B cell (primary cell): ENCODE measurements around the gene WTIP. TPM values are rescaled to one million over a fixed set of nuclear protein-coding genes. Genes with fewer than 3 reads are reported as not detected.

Experiments
- ATAC-seq: fragments of 200-7000 bp; cut with Tn5 transposase; one replicate; pipeline ENCODE4 v1.10.0; 2021; ENCODE audit warnings: low read depth, mild to moderate bottlenecking, moderate number of reproducible peaks, moderate library complexity
- CTCF ChIA-PET: fragments of 350-600 bp; sonication (Branson Sonifier 250); formaldehyde crosslinking; loops from one replicate; lab custom pipeline; 2021; ENCODE audit warnings: antibody characterized with exemption, inconsistent platforms; lab: Charles Lee
- POLR2A ChIA-PET: fragments of 350-600 bp; sonication (Branson Sonifier 250); formaldehyde crosslinking; loops from one replicate; lab custom pipeline; 2021; ENCODE audit warnings: antibody characterized with exemption; lab: Charles Lee
- DNase-seq: peaks from one replicate; pipeline ENCODE4 v3.0.0; 2013
- H2AFZ ChIP-seq: 2 replicates; pipeline ENCODE4 v1.6.1; 2012; ENCODE audit warnings: mild to moderate bottlenecking, low read depth, low read length; ENCODE audit not compliant: insufficient read depth, poor library complexity, severe bottlenecking
- H3K27ac ChIP-seq, 2 donors: 1 replicate in 1 of 2; 2 replicates in 1 of 2; pipeline ENCODE4 v1.5.1; 2012 to 2013; ENCODE audit warnings: low read length in 2 of 2, mild to moderate bottlenecking in 2 of 2, moderate library complexity in 1 of 2
- H3K27me3 ChIP-seq, 4 experiments: fragments of 200-600 bp in 1 of 4; sonication (generic) in 1 of 4; replicated peaks in 1 of 4; 1 replicate in 2 of 4; 2 replicates in 2 of 4; pipeline versions ENCODE4 v1.6.1 to v1.7.0; 2013 to 2016; ENCODE audit warnings: low read length in 3 of 4, mild to moderate bottlenecking in 2 of 4, mixed read lengths in 1 of 4, moderate library complexity in 1 of 4; ENCODE audit not compliant: insufficient read depth in 4 of 4, control insufficient read depth in 3 of 4; ENCODE audit errors: control extremely low read depth in 1 of 4
- H3K36me3 ChIP-seq, 2 experiments: replicated peaks in 1 of 2; 1 replicate in 1 of 2; 2 replicates in 1 of 2; pipeline versions ENCODE4 v1.6.1 to v1.7.1; 2013; ENCODE audit warnings: low read length in 1 of 2; ENCODE audit not compliant: insufficient read depth in 2 of 2, control insufficient read depth in 1 of 2; ENCODE audit errors: control extremely low read depth in 1 of 2, extremely low read depth in 1 of 2
- H3K4me1 ChIP-seq, 2 donors: fragments of 200-600 bp in 1 of 2; sonication (generic) in 1 of 2; 1 replicate in 1 of 2; 2 replicates in 1 of 2; pipeline versions ENCODE4 v1.5.1 to v1.6.1; 2013 to 2017; ENCODE audit warnings: low read length in 2 of 2; ENCODE audit not compliant: control insufficient read depth in 2 of 2, insufficient read depth in 2 of 2
- H3K4me2 ChIP-seq: replicated peaks from 2 replicates; pipeline ENCODE3; 2012; ENCODE audit warnings: mild to moderate bottlenecking, low read depth, low read length; ENCODE audit not compliant: poor library complexity, severe bottlenecking
- H3K4me3 ChIP-seq, 5 experiments: fragments of 200-600 bp in 1 of 5; sonication (generic) in 1 of 5; 1 replicate in 3 of 5; 2 replicates in 2 of 5; pipeline versions ENCODE4 v1.5.1 to v1.7.0; 2011 to 2016; ENCODE audit warnings: low read length in 4 of 5, mild to moderate bottlenecking in 4 of 5, low read depth in 2 of 5, control low read depth in 1 of 5, moderate library complexity in 1 of 5; ENCODE audit not compliant: insufficient read depth in 1 of 5; ENCODE audit errors: control extremely low read depth in 1 of 5, extremely low read depth in 1 of 5
- H3K79me2 ChIP-seq: fragments of 200-600 bp; sonication (generic); one replicate; pipeline ENCODE4 v1.6.0; 2016; ENCODE audit warnings: low read length; ENCODE audit not compliant: control insufficient read depth, insufficient read depth
- H3K9ac ChIP-seq: fragments of 200-600 bp; sonication (generic); 2 replicates; pipeline ENCODE4 v1.6.1; 2017; ENCODE audit warnings: mild to moderate bottlenecking, low read length, moderate library complexity
- H3K9me3 ChIP-seq, 3 donors: one replicate each; pipeline versions ENCODE4 v1.6.1 to v1.7.1; 2013; ENCODE audit warnings: low read length in 2 of 3; ENCODE audit not compliant: control insufficient read depth in 2 of 3, insufficient read depth in 1 of 3; ENCODE audit errors: control extremely low read depth in 1 of 3
- H4K20me1 ChIP-seq: 2 replicates; pipeline ENCODE4 v1.6.0; 2012; ENCODE audit warnings: mild to moderate bottlenecking, low read length; ENCODE audit not compliant: insufficient read depth, control insufficient read depth, poor library complexity, severe bottlenecking
- H3K27ac Mint-ChIP-seq: one replicate; pipeline ENCODE4 v1.8.0; 2021; ENCODE audit warnings: mixed read lengths
- H3K27me3 Mint-ChIP-seq: one replicate; pipeline ENCODE4 v1.8.0; 2021; ENCODE audit warnings: mixed read lengths
- H3K4me1 Mint-ChIP-seq: one replicate; pipeline ENCODE4 v1.8.0; 2021; ENCODE audit warnings: mixed read lengths
- H3K4me3 Mint-ChIP-seq: one replicate; pipeline ENCODE4 v1.8.0; 2021; ENCODE audit warnings: mixed read lengths
- H3K9me3 Mint-ChIP-seq: one replicate; pipeline ENCODE4 v1.8.0; 2022; ENCODE audit warnings: mixed read lengths; ENCODE audit not compliant: insufficient read depth
- CTCF ChIP-seq: fragments of 200-600 bp; IDR thresholded peaks from one replicate; pipeline ENCODE4 v1.8.0; 2022; ENCODE audit warnings: antibody characterized with exemption, mild to moderate bottlenecking
- EZH2 ChIP-seq: IDR thresholded peaks from 2 replicates; pipeline ENCODE4 v1.6.1; 2012; ENCODE audit warnings: borderline replicate concordance, low read depth, mild to moderate bottlenecking, moderate library complexity, low read length; ENCODE audit not compliant: insufficient read depth, poor library complexity, severe bottlenecking
- WGBS: methylation state at CpG from one replicate; pipeline ENCODE4 v1.1.5; 2013; ENCODE audit warnings: missing lambda C conversion rate; ENCODE audit not compliant: insufficient coverage; 5-methylcytosine and 5-hydroxymethylcytosine counted together
- intact Hi-C: fragments of 100-400 bp; cut with micrococcal nuclease; formaldehyde crosslinking; loops from one replicate; pipeline ENCODE4 v1.10.0; 2022
- polyA plus RNA-seq: library from polyadenylated mRNA; depleted of rRNA; stranded (reverse); fragments of >200 nt; gene quantifications from 2 replicates; pipeline ENCODE4 v1.2.3, GENCODE V29; 2012
- total RNA-seq, 2 donors: library from RNA; stranded (reverse); fragments of 120-200 nt in 1 of 2; gene quantifications; 1 replicate in 1 of 2; 2 replicates in 1 of 2; pipeline versions ENCODE4 v1.2.3 to v1.2.4, GENCODE V29; 2013 to 2022

The WTIP gene
- total and polyA plus RNA-seq, 2 donors (not counting 1 experiment from before 2014, with no cell fraction given): 0.18 to 0.30 TPM

GRCh38 chr19:34555447-34555846, 73.9 kb downstream of the WTIP start:
- H3K4me3 Mint-ChIP-seq: no peak overlapping the region
- Histone ChIP-seq H4K20me1 (no peaks in the 10 kb centered on the region), H3K4me3 (no peak overlapping the region), H3K4me2 (no peak overlapping the region), H3K79me2 (no peaks in the 10 kb centered on the region), H3K27me3 (peaks cover 0 to 17% (median 3%) of the 10 kb centered on the region in 4 experiments), H3K9me3 (peaks cover 0 to 11% (median 3%) of the 10 kb centered on the region in 3 donors), H3K4me1 (no peaks in the 10 kb centered on the region), H3K9ac (no peak overlapping the region), H2AFZ (no peak overlapping the region), H3K27ac (no peak overlapping the region), H3K36me3 (no peaks in the 10 kb centered on the region)
- ChIA-PET POLR2A (no interaction called here), CTCF (no interaction called here)
- DNase-seq (no peak), ATAC-seq (no peak)
- TF ChIP-seq EZH2 (no peak), CTCF (no peak)
- no peaks in the 10 kb centered on the region for H3K9me3 Mint-ChIP-seq
- peaks cover 45% of the 10 kb centered on the region for H3K27me3 Mint-ChIP-seq
- 82% methylated on average over 5 of the region's 6 CpGs for WGBS
- intact Hi-C loops: no loop called here
- H3K27ac Mint-ChIP-seq: no peak overlapping the region
- no peaks in the 10 kb centered on the region for H3K4me1 Mint-ChIP-seq

- H3K27ac Mint-ChIP-seq: no peak overlapping the region
- POLR2A ChIA-PET: no interaction called here
These were observed 74.9 kb downstream of the WTIP start for GRCh38 chr19:34556488-34556887.

More at GRCh38 chr19:34556488-34556887, 74.9 kb downstream of the WTIP start:
- TF ChIP-seq EZH2 (no peak), CTCF (no peak)
- H3K79me2 ChIP-seq: no peaks in the 10 kb centered on the region
- no peak for DNase-seq
- H3K9me3 ChIP-seq: peaks cover 0 to 5% (median 0%) of the 10 kb centered on the region in 3 donors
- no peak overlapping the region for H3K4me2 ChIP-seq
- CTCF ChIA-PET: interaction anchor here (0.6 kb wide), 1 partner anchor 1331 kb away, joined by 4 read pairs; no protein-coding TSS in a partner anchor
- no peaks in the 10 kb centered on the region for H4K20me1 ChIP-seq
- no peak overlapping the region for H3K4me3 ChIP-seq
- H3K4me1 ChIP-seq: no peaks in the 10 kb centered on the region
- no peak overlapping the region for H3K9ac ChIP-seq
- no peaks in the 10 kb centered on the region for H3K36me3 ChIP-seq
- H2AFZ ChIP-seq: no peak overlapping the region
- intact Hi-C loops: no loop called here
- H3K27me3 ChIP-seq: peaks cover 0 to 17% (median 3%) of the 10 kb centered on the region in 4 experiments
- 11% methylated on average over 2 of the region's 3 CpGs for WGBS
- Mint-ChIP-seq H3K4me3 (no peak overlapping the region), H3K4me1 (no peaks in the 10 kb centered on the region), H3K27me3 (peaks cover 45% of the 10 kb centered on the region), H3K9me3 (no peaks in the 10 kb centered on the region)
- H3K27ac ChIP-seq: no peak overlapping the region
- no peak for ATAC-seq
